ENCODE results near the gene AOX1.

GRCh38 chr2:200618054-200618419 is 32.2 kb downstream of the AOX1 start:
- TF ChIP-seq, protein P1, sequence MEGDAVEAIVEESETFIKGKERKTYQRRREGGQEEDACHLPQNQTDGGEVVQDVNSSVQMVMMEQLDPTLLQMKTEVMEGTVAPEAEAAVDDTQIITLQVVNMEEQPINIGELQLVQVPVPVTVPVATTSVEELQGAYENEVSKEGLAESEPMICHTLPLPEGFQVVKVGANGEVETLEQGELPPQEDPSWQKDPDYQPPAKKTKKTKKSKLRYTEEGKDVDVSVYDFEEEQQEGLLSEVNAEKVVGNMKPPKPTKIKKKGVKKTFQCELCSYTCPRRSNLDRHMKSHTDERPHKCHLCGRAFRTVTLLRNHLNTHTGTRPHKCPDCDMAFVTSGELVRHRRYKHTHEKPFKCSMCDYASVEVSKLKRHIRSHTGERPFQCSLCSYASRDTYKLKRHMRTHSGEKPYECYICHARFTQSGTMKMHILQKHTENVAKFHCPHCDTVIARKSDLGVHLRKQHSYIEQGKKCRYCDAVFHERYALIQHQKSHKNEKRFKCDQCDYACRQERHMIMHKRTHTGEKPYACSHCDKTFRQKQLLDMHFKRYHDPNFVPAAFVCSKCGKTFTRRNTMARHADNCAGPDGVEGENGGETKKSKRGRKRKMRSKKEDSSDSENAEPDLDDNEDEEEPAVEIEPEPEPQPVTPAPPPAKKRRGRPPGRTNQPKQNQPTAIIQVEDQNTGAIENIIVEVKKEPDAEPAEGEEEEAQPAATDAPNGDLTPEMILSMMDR (IDR thresholded peaks at IDR 0.05; ENCODE audit: low read depth, low read length): no peak
- TF ChIP-seq POLR2A (IDR thresholded peaks at IDR 0.05; ENCODE audit: extremely low read depth, insufficient read length) (no peak), MAX (IDR thresholded peaks at IDR 0.05; ENCODE audit: low read depth, low read length) (no peak), MYC (IDR thresholded peaks at IDR 0.05; ENCODE audit: low read depth, low read length) (no peak)
